SH-SY5Y (cell line): ENCODE measurements around the gene OAF.

ENCODE experiments used
- GATA2 ChIP-seq: IDR thresholded peaks from 2 replicates; pipeline ENCODE4 v1.6.1; 2011; ENCODE audit warnings: mild to moderate bottlenecking, low read depth, low read length
- GATA3 ChIP-seq: IDR thresholded peaks from 2 replicates; pipeline ENCODE4 v1.6.1; 2011; ENCODE audit warnings: low read depth, mild to moderate bottlenecking, low read length, moderate library complexity

- TF ChIP-seq GATA2 (no peak), GATA3 (no peak)
Measured at GRCh38 chr11:120196826-120197225, 14.0 kb upstream of the OAF start.
